Breast epithelium (tissue), 4 donors: ENCODE results near the gene IQCE. TPM values are rescaled to one million over a fixed set of nuclear protein-coding genes. Genes with fewer than 3 reads are reported as not detected.

Experiments
- DNase-seq, 2 donors: peaks; one replicate each; pipeline ENCODE4 v3.0.0-alpha.2; 2019; ENCODE audit warnings: low spot score in 2 of 2
- H3K27ac ChIP-seq, 2 donors: fragments of 200-600 bp; sonication (generic) in 1 of 2; one replicate each; pipeline ENCODE4 v1.5.1; 2016 to 2019; ENCODE audit warnings: mild to moderate bottlenecking in 1 of 2
- H3K27me3 ChIP-seq, 2 donors: fragments of 200-600 bp; sonication (generic) in 1 of 2; one replicate each; pipeline versions ENCODE4 v1.5.1 to v1.6.0; 2017 to 2019; ENCODE audit warnings: control low read depth in 1 of 2, mild to moderate bottlenecking in 1 of 2
- H3K36me3 ChIP-seq: fragments of 200-600 bp; one replicate; pipeline ENCODE4 v1.5.1; 2019
- H3K4me1 ChIP-seq, 2 donors: fragments of 200-600 bp; sonication (generic); one replicate each; pipeline ENCODE4 v1.5.1; 2016 to 2019; ENCODE audit warnings: control low read depth in 1 of 2
- H3K4me3 ChIP-seq, 3 donors: fragments of 200-600 bp; sonication (generic); 1 replicate in 2 of 3; 2 replicates in 1 of 3; pipeline ENCODE4 v1.5.1; 2016 to 2019; ENCODE audit warnings: mild to moderate bottlenecking in 3 of 3, moderate library complexity in 2 of 3
- H3K9me3 ChIP-seq, 2 donors: fragments of 200-600 bp; sonication (generic) in 1 of 2; one replicate each; pipeline ENCODE4 v1.5.1; 2016 to 2019; ENCODE audit warnings: control low read depth in 1 of 2
- CTCF ChIP-seq, 3 donors: fragments of 450-650 bp; IDR thresholded peaks; one replicate each; pipeline ENCODE4 v1.5.1; 2016 to 2017; ENCODE audit warnings: antibody characterized with exemption in 3 of 3, mild to moderate bottlenecking in 3 of 3, moderate library complexity in 3 of 3
- POLR2A ChIP-seq: fragments of 450-650 bp; IDR thresholded peaks from one replicate; pipeline ENCODE4 v1.6.1; 2016; ENCODE audit warnings: antibody characterized with exemption, mild to moderate bottlenecking, moderate library complexity
- POLR2AphosphoS5 ChIP-seq, 3 donors: sonication (generic); formaldehyde crosslinking; IDR thresholded peaks; one replicate each; pipeline ENCODE4 v1.6.1; 2017; ENCODE audit warnings: antibody characterized with exemption in 3 of 3
- intact Hi-C: fragments of 100-400 bp; cut with DNase I; formaldehyde crosslinking; loops from one replicate; pipeline ENCODE4 v1.15.1; 2023; ENCODE audit warnings: low total_unique reads
- total RNA-seq, 3 donors: library from RNA; depleted of rRNA; stranded (reverse); fragments of >200 nt; gene quantifications; one replicate each; pipeline ENCODE4 v1.1.0, GENCODE V29; 2016

IQCE gene
- total RNA-seq, 3 donors from 2014 or later: 13.4 to 22.7 (median 13.8) TPM

- peaks cover 0 to 4% of the 10 kb centered on the region in 2 donors for H3K4me1 ChIP-seq
- no peak overlapping the region for H3K27ac ChIP-seq
- intact Hi-C loops: no loop called here
- TF ChIP-seq POLR2AphosphoS5 (IDR thresholded peaks at IDR 0.05) (no peak), POLR2A (no peak), CTCF (IDR thresholded peaks at IDR 0.05) (no peak)
- H3K27me3 ChIP-seq: no peaks in the 10 kb centered on the region
- no peak for DNase-seq
- no peaks in the 10 kb centered on the region for H3K36me3 ChIP-seq
- H3K9me3 ChIP-seq: no peaks in the 10 kb centered on the region
- no peak overlapping the region for H3K4me3 ChIP-seq
Observed at GRCh38 chr7:2568521-2569223, 9.9 kb downstream of the IQCE start.

GRCh38 chr7:2569421-2569820 lies 10.6 kb downstream of the IQCE start:
- intact Hi-C loops: no loop called here
- Histone ChIP-seq H3K27ac (no peak overlapping the region), H3K4me3 (no peak overlapping the region), H3K36me3 (no peaks in the 10 kb centered on the region), H3K4me1 (peaks cover 0 to 4% of the 10 kb centered on the region in 2 donors), H3K9me3 (no peaks in the 10 kb centered on the region), H3K27me3 (no peaks in the 10 kb centered on the region)
- DNase-seq: no peak
- no peak for TF ChIP-seq POLR2AphosphoS5 (IDR thresholded peaks at IDR 0.05)
- TF ChIP-seq POLR2A: no peak
- TF ChIP-seq CTCF (IDR thresholded peaks at IDR 0.05): no peak

- no peak for DNase-seq
- Histone ChIP-seq H3K36me3 (no peaks in the 10 kb centered on the region), H3K4me3 (no peak overlapping the region), H3K9me3 (no peaks in the 10 kb centered on the region), H3K27ac (no peak overlapping the region), H3K27me3 (no peaks in the 10 kb centered on the region), H3K4me1 (peaks cover 0 to 4% of the 10 kb centered on the region in 2 donors)
- intact Hi-C loops: no loop called here
- no peak for TF ChIP-seq POLR2A
- TF ChIP-seq CTCF (IDR thresholded peaks at IDR 0.05): no peak
- no peak for TF ChIP-seq POLR2AphosphoS5 (IDR thresholded peaks at IDR 0.05)
Observed at GRCh38 chr7:2570021-2570420, 11.2 kb downstream of the IQCE start.

- Histone ChIP-seq H3K4me3 (no peak overlapping the region), H3K9me3 (no peaks in the 10 kb centered on the region), H3K27ac (no peak overlapping the region), H3K36me3 (no peaks in the 10 kb centered on the region), H3K4me1 (peaks cover 0 to 4% of the 10 kb centered on the region in 2 donors), H3K27me3 (no peaks in the 10 kb centered on the region)
- TF ChIP-seq POLR2AphosphoS5 (IDR thresholded peaks at IDR 0.05) (no peak), CTCF (IDR thresholded peaks at IDR 0.05) (no peak), POLR2A (no peak)
- intact Hi-C loops: no loop called here
- no peak for DNase-seq
Observed at GRCh38 chr7:2571409-2571808, 12.6 kb downstream of the IQCE start.

- no peaks in the 10 kb centered on the region for H3K9me3 ChIP-seq
- H3K4me1 ChIP-seq: peaks cover 0 to 4% of the 10 kb centered on the region in 2 donors
- H3K27me3 ChIP-seq: no peaks in the 10 kb centered on the region
- no peak for DNase-seq
- no peak overlapping the region for H3K4me3 ChIP-seq
- TF ChIP-seq POLR2AphosphoS5 (IDR thresholded peaks at IDR 0.05): no peak
- no peak overlapping the region for H3K27ac ChIP-seq
- intact Hi-C loops: no loop called here
- no peaks in the 10 kb centered on the region for H3K36me3 ChIP-seq
Observed at GRCh38 chr7:2572101-2572842, 13.5 kb downstream of the IQCE start.
